HepG2 (cell line): ENCODE data around the gene ZNF541. TPM values are rescaled to one million over a fixed set of nuclear protein-coding genes. Genes with fewer than 3 reads are reported as not detected.

Experiments
- AFF4 ChIP-seq: sonication (generic); formaldehyde crosslinking; IDR thresholded peaks from 2 replicates; pipeline ENCODE4 v1.4.0; 2020; ENCODE audit warnings: missing genetic modification reagents
- CBX5 ChIP-seq: sonication (generic); formaldehyde crosslinking; IDR thresholded peaks from 2 replicates; pipeline ENCODE4 v1.4.0; 2020; ENCODE audit warnings: missing genetic modification reagents, borderline replicate concordance
- CENPBD1 ChIP-seq: sonication (generic); formaldehyde crosslinking; IDR thresholded peaks from 2 replicates; pipeline ENCODE4 v1.8.0; 2022; ENCODE audit warnings: missing genetic modification reagents, low read depth, mild to moderate bottlenecking, borderline replicate concordance
- DPF2 ChIP-seq: sonication (generic); formaldehyde crosslinking; IDR thresholded peaks from 2 replicates; pipeline ENCODE4 v1.4.0; 2020; ENCODE audit warnings: mild to moderate bottlenecking, low read depth, missing genetic modification reagents, borderline replicate concordance
- EED ChIP-seq: sonication (generic); formaldehyde crosslinking; IDR thresholded peaks from 2 replicates; pipeline ENCODE4 v1.5.0; 2020; ENCODE audit warnings: mild to moderate bottlenecking, missing genetic modification reagents
- FOXA1 ChIP-seq, 2 experiments: fragments of 450-650 bp in 1 of 2; sonication (generic) in 1 of 2; formaldehyde crosslinking in 1 of 2; IDR thresholded peaks; 2 replicates each; pipeline versions ENCODE4 v1.4.0 to v1.6.1; 2016 to 2020; ENCODE audit warnings: missing genetic modification reagents in 1 of 2
- FOXK2 ChIP-seq: fragments of 450-650 bp; IDR thresholded peaks from 2 replicates; pipeline ENCODE4 v1.6.1; 2016
- GRHL1 ChIP-seq: sonication (generic); formaldehyde crosslinking; conservative IDR thresholded peaks from 2 replicates; pipeline ENCODE4 v1.8.0; 2022; ENCODE audit warnings: missing genetic modification reagents
- HMG20B ChIP-seq: conservative IDR thresholded peaks from 2 replicates; pipeline ENCODE4 v1.6.1; 2016; ENCODE audit warnings: missing genetic modification reagents, missing compliant biosample characterization
- MIER3 ChIP-seq: IDR thresholded peaks from 2 replicates; pipeline ENCODE4 v1.6.1; 2016; ENCODE audit warnings: missing compliant biosample characterization, borderline replicate concordance
- NCOA5 ChIP-seq: sonication (generic); formaldehyde crosslinking; IDR thresholded peaks from 2 replicates; pipeline ENCODE4 v1.4.0; 2020; ENCODE audit warnings: missing genetic modification reagents
- PLRG1 ChIP-seq: fragments of 450-650 bp; conservative IDR thresholded peaks from 2 replicates; pipeline ENCODE4 v1.6.1; 2016
- RARG ChIP-seq: sonication (generic); formaldehyde crosslinking; IDR thresholded peaks from 2 replicates; pipeline ENCODE4 v1.4.0; 2020; ENCODE audit warnings: low read depth, mild to moderate bottlenecking, missing genetic modification reagents
- SIX4 ChIP-seq: sonication (generic); formaldehyde crosslinking; IDR thresholded peaks from 2 replicates; pipeline ENCODE4 v1.4.0; 2020; ENCODE audit warnings: missing genetic modification reagents
- SNRNP70 ChIP-seq: fragments of 200-400 bp; formaldehyde crosslinking; IDR thresholded peaks from 2 replicates; pipeline ENCODE4 v1.6.1; 2017; ENCODE audit warnings: mild to moderate bottlenecking, low read depth, low read length, moderate library complexity
- SP2 ChIP-seq: sonication (generic); formaldehyde crosslinking; IDR thresholded peaks from 2 replicates; pipeline ENCODE4 v1.5.1; 2020; ENCODE audit warnings: mild to moderate bottlenecking, missing genetic modification reagents
- SRSF4 ChIP-seq: fragments of 200-400 bp; formaldehyde crosslinking; IDR thresholded peaks from one replicate; pipeline ENCODE4 v1.6.1; 2018; ENCODE audit warnings: mild to moderate bottlenecking, low read depth, low read length, moderate library complexity; ENCODE audit not compliant: poor library complexity, severe bottlenecking
- ZBTB1 ChIP-seq: sonication (generic); formaldehyde crosslinking; IDR thresholded peaks from 2 replicates; pipeline ENCODE4 v1.4.0; 2020; ENCODE audit warnings: missing genetic modification reagents, borderline replicate concordance
- ZFAT ChIP-seq: sonication (generic); formaldehyde crosslinking; conservative IDR thresholded peaks from 2 replicates; pipeline ENCODE4 v1.8.1; 2023; ENCODE audit warnings: missing genetic modification reagents, inconsistent platforms
- ZNF33A ChIP-seq: sonication (generic); formaldehyde crosslinking; IDR thresholded peaks from 2 replicates; pipeline ENCODE4 v1.5.1; 2020; ENCODE audit warnings: missing genetic modification reagents, mild to moderate bottlenecking, moderate library complexity, borderline replicate concordance
- ZNF547 ChIP-seq: sonication (generic); formaldehyde crosslinking; IDR thresholded peaks from 2 replicates; pipeline ENCODE4 v1.5.1; 2020; ENCODE audit warnings: mild to moderate bottlenecking, missing genetic modification reagents
- ZNF790 ChIP-seq: sonication (generic); formaldehyde crosslinking; IDR thresholded peaks from 2 replicates; pipeline ENCODE4 v1.8.0; 2022; ENCODE audit warnings: missing genetic modification reagents, mild to moderate bottlenecking, borderline replicate concordance
- ZSCAN31 ChIP-seq: sonication (generic); formaldehyde crosslinking; IDR thresholded peaks from 2 replicates; pipeline ENCODE4 v1.5.0; 2020; ENCODE audit warnings: low read depth, mild to moderate bottlenecking, missing genetic modification reagents
- polyA plus RNA-seq, 8 experiments: library from polyadenylated mRNA; depleted of rRNA in 3 of 8; stranded (reverse) in 7 of 8; unstranded in 1 of 8; fragments of >200 nt; fragmentation: Illumina TruSeq in 4 of 8; extraction: Trizol in 4 of 8; gene quantifications; 2 replicates each; pipeline versions ENCODE4 v1.2.1 to v1.2.3, GENCODE V29; 2011 to 2016; ENCODE audit warnings: low read depth in 4 of 8, missing spikeins in 1 of 8, mixed read lengths in 1 of 8; ENCODE audit not compliant: insufficient read depth in 1 of 8
- total RNA-seq, 5 experiments: library from RNA; depleted of rRNA; stranded (reverse); fragments of >200 nt; fragmentation: Illumina TruSeq; extraction: Trizol; gene quantifications; 2 replicates each; pipeline ENCODE4 v1.2.3, GENCODE V29; 2016; ENCODE audit warnings: low read depth in 1 of 5

Gene ZNF541
- total and polyA plus RNA-seq, 2 of the 13 experiments (the other 11 are each of a cell fraction or from before 2014, with no cell fraction given): 0.03 to 0.04 TPM

GRCh38 chr19:47609906-47610894 is 37.3 kb upstream of the ZNF541 start (continued):
- no peak for TF ChIP-seq MIER3
- TF ChIP-seq SNRNP70: no peak
- TF ChIP-seq RARG: no peak
- TF ChIP-seq SP2 (CRISPR knock-in tag): no peak
- TF ChIP-seq SIX4 (CRISPR knock-in tag): no peak
- no peak for TF ChIP-seq SRSF4
- TF ChIP-seq ZSCAN31 (CRISPR knock-in tag): no peak
- no peak for TF ChIP-seq HMG20B (CRISPR knock-in tag)
- no peak for TF ChIP-seq NCOA5 (CRISPR knock-in tag)
- no peak for TF ChIP-seq GRHL1
- no peak for TF ChIP-seq ZNF790 (CRISPR knock-in tag)
- TF ChIP-seq ZNF33A (CRISPR knock-in tag): no peak
- no peak for TF ChIP-seq ZFAT (CRISPR knock-in tag)
- TF ChIP-seq FOXK2: no peak
- no peak for TF ChIP-seq CBX5 (CRISPR knock-in tag)
- TF ChIP-seq EED (CRISPR knock-in tag): no peak
- 0 out of 2 replicates have a peak, but pooled peaks have one; percentile 57 for TF ChIP-seq ZNF547 (CRISPR knock-in tag)
- no peak for TF ChIP-seq DPF2 (CRISPR knock-in tag)
- no peak for TF ChIP-seq PLRG1
- no peak for TF ChIP-seq FOXA1 (IDR thresholded peaks at IDR 0.05)
- TF ChIP-seq FOXA1 (CRISPR knock-in tag; IDR thresholded peaks at IDR 0.05): no peak
- TF ChIP-seq ZBTB1 (CRISPR knock-in tag): no peak
- TF ChIP-seq CENPBD1 (CRISPR knock-in tag): no peak
- no peak for TF ChIP-seq AFF4
